H1 (cell line): ENCODE measurements around the gene BTNL3. TPM values are rescaled to one million over a fixed set of nuclear protein-coding genes. Genes with fewer than 3 reads are reported as not detected.

Experiments
- HDAC2 ChIP-seq, 2 experiments: fragments of 300-600 bp in 1 of 2; sonication (generic) in 1 of 2; IDR thresholded peaks; 2 replicates each; pipeline ENCODE4 v1.6.1; 2011 to 2012; ENCODE audit warnings: low read depth in 2 of 2, low read length in 2 of 2, mild to moderate bottlenecking in 2 of 2, moderate library complexity in 2 of 2, borderline replicate concordance in 1 of 2, inconsistent platforms in 1 of 2
- MAFK ChIP-seq: IDR thresholded peaks from 2 replicates; pipeline ENCODE4 v1.6.1; 2012; ENCODE audit warnings: low read depth, mild to moderate bottlenecking, improper control_type of control experiment, low read length
- ZNF274 ChIP-seq: IDR thresholded peaks from 2 replicates; pipeline ENCODE4 v1.7.0; 2012; ENCODE audit warnings: low read length, borderline replicate concordance; ENCODE audit errors: extremely low read depth
- polyA plus RNA-seq, 7 experiments: library from polyadenylated mRNA; depleted of rRNA in 3 of 7; stranded (reverse) in 5 of 7; unstranded in 2 of 7; fragments of >200 nt in 5 of 7; fragments of 200-250 nt in 2 of 7; gene quantifications; 1 replicate in 5 of 7; 2 replicates in 1 of 7; 4 replicates in 1 of 7; pipeline versions ENCODE4 v1.2.1 to v1.2.3, GENCODE V29; 2011 to 2013; ENCODE audit warnings: missing spikeins in 2 of 7, mixed read lengths in 2 of 7
- total RNA-seq: library from RNA; stranded (reverse); fragmentation: NEBNext Ultra II Directional; extraction: Animal tissue kit (Norgen Biotek cat#: 25700); gene quantifications from 2 replicates; pipeline ENCODE4 v1.2.1, GENCODE V29; 2021

Gene BTNL3
- total and polyA plus RNA-seq, 2 of the 8 experiments (the other 6 are each of a cell fraction or from before 2014, with no cell fraction given): not detected

DNA sequence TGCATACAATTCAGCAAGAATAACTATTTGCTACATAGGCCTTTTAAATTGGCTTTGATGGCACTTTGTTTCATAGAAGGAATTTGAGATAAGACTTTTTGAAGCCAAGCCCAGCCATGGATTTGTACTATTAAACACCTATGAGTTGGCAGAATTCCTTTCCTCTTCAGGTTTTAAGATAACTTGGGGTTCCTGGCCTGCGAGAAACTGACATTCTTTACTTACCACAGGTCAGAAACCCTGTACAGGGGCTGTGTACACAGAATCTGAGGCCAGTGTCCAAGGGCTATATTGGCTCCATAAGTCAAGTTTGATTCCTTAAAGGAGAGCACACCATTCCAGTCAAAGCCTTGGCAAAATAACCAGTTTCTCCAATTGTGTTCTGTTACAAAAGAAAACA lies 10.8 kb upstream of the BTNL3 start (continued):
- no peak for TF ChIP-seq ZNF274
- TF ChIP-seq MAFK: no peak
- no peak for TF ChIP-seq HDAC2 (IDR thresholded peaks at IDR 0.05; ENCODE audit: borderline replicate concordance in 1 of 2, low read depth in 2 of 2, low read length in 2 of 2)
